Stomach smooth muscle (tissue), 2 donors: ENCODE results near the gene CLEC3A.

Experiments
- H3K27ac ChIP-seq: one replicate; pipeline ENCODE4 v1.7.0; 2013; ENCODE audit warnings: mild to moderate bottlenecking, low read length, inconsistent platforms
- H3K27me3 ChIP-seq, 2 donors: one replicate each; pipeline ENCODE4 v1.7.0; 2013; ENCODE audit warnings: low read length in 2 of 2; ENCODE audit not compliant: insufficient read depth in 2 of 2, control insufficient read depth in 1 of 2
- H3K36me3 ChIP-seq, 2 donors: one replicate each; pipeline ENCODE4 v1.7.0; 2013; ENCODE audit warnings: low read length in 2 of 2; ENCODE audit not compliant: control insufficient read depth in 2 of 2, insufficient read depth in 2 of 2
- H3K4me1 ChIP-seq: one replicate; pipeline ENCODE4 v1.7.0; 2013; ENCODE audit warnings: low read length; ENCODE audit not compliant: control insufficient read depth, insufficient read depth
- H3K4me3 ChIP-seq, 2 donors: one replicate each; pipeline ENCODE4 v1.7.0; 2013; ENCODE audit warnings: low read length in 2 of 2
- H3K9ac ChIP-seq, 2 donors: one replicate each; pipeline ENCODE4 v1.7.0; 2013; ENCODE audit warnings: low read length in 2 of 2, mild to moderate bottlenecking in 1 of 2
- H3K9me3 ChIP-seq, 2 donors: one replicate each; pipeline ENCODE4 v1.7.0; 2013; ENCODE audit warnings: low read length in 2 of 2; ENCODE audit not compliant: control insufficient read depth in 2 of 2
- donor health status: healthy.
- donor health status: Pancreatic carcinoma.

CLEC3A gene

DNA sequence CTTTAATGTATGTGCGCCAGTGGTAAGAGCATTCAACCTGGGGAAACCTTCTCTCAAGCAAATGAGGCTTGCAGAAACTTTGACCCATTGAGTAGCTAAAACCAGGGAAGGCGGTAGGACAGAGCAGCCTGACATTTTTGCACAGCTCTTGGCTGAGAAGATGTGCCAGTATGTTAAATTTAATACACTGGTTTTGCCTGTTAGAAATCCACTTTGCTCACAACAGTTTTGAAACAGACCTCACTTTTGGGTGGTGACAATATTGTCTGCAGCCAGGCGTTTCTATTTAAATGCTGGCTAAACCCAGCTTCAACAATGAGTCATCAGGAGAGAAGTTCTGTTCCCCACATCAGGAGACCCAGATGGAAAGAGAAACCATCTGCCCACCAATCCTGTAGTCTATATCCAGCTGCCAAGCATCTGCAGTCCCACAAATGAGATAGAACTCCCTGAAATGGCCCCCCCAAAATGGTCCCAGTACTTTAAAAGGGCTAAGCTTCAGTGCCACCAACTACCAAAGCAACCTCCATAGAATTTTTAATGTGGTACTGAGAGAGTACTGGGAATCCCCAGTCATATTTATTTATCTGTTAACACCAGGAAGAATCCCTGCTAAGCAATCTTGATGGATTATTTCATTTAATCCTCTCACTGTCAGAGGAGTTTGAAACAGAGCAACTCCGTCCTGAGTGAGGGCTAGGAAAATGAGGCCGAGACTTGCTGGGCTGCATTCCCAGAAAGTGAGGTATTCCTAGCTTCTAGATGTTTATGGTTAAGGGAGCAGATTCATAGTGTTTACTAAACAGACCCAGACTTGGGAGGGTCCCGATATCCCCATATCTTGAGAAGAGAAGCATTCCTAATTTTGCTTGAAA lies 29.0 kb upstream of the CLEC3A start:
- Histone ChIP-seq H3K27me3 (no peaks in the 10 kb centered on the region), H3K4me3 (peak overlapping the region; percentile 23 to 49), H3K27ac (peak overlapping the region; percentile 49), H3K4me1 (peaks cover 15% of the 10 kb centered on the region), H3K36me3 (no peaks in the 10 kb centered on the region), H3K9ac (no peak overlapping the region), H3K9me3 (no peaks in the 10 kb centered on the region)

DNA sequence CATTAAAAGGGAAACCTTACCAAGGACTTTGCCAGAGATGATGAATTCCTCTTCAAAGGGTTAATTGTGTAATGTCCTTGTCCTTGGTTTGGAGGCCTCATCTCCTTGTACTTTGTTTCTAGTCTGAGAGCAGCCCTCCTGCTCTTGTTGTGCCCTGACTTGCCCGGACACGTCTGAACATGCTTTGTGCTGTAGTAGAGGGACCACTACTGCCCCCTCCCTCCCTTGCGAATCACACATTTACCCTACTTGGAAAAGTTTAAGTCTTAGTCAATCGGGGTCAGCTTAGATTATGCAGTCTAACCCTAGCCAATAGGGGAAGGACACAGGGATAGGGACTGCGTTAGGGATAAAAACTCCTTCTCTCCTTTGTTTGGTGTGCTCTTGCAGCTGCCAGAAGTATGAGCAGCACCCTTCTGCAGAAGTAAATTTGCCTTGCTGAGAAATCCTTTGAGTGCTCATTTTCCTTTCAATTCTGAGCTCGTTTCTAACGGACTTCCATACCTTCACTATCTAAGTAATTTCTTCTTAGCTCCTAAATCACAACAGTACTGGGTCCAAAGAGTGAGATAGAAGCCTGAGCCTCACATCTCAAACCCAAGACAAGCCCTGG lies 26.4 kb upstream of the CLEC3A start:
- Histone ChIP-seq H3K27ac (no peak overlapping the region), H3K27me3 (no peaks in the 10 kb centered on the region)

DNA sequence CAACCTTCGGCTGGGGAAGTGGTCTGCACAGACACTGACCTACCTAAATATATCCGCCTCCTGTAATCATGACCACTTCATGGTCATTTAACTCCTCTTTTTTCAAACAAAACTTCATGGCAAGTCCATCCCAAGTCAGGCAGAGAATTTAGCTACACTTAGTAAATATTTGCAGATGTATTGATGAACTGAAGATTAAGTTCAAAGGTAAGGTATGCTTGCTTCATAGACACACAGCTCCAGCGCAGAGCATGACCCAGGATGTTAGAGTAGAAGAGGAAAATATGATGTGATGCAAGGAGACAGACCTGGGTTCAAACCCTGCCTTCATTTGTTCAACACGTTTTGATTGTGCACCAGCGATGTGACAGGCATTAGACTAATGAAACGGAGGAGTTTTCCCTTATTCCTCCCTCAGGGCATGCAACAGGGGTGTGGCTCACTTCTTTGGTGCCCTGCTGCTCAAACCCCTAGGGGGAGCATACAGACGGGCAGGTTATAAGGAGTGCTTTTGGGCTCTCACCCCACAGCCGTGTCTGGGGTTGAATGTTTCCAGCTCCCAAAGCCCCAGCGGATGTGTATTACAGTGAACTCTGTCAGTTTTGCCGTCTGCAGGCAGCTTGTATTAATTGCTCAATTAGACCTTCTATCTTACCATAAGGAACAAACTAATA lies 23.9 kb upstream of the CLEC3A start:
- no peak overlapping the region for H3K27ac ChIP-seq
- H3K27me3 ChIP-seq: no peaks in the 10 kb centered on the region
- peaks cover 5% of the 10 kb centered on the region for H3K4me1 ChIP-seq
- no peaks in the 10 kb centered on the region for H3K9me3 ChIP-seq
- no peaks in the 10 kb centered on the region for H3K36me3 ChIP-seq
- no peak overlapping the region for H3K9ac ChIP-seq
- H3K4me3 ChIP-seq: no peak overlapping the region

More for the DNA sequence above, 26.4 kb upstream of the CLEC3A start:
- Histone ChIP-seq H3K9me3 (no peaks in the 10 kb centered on the region), H3K4me3 (no peak overlapping the region), H3K9ac (no peak overlapping the region), H3K4me1 (peaks cover 15% of the 10 kb centered on the region), H3K36me3 (no peaks in the 10 kb centered on the region)

DNA sequence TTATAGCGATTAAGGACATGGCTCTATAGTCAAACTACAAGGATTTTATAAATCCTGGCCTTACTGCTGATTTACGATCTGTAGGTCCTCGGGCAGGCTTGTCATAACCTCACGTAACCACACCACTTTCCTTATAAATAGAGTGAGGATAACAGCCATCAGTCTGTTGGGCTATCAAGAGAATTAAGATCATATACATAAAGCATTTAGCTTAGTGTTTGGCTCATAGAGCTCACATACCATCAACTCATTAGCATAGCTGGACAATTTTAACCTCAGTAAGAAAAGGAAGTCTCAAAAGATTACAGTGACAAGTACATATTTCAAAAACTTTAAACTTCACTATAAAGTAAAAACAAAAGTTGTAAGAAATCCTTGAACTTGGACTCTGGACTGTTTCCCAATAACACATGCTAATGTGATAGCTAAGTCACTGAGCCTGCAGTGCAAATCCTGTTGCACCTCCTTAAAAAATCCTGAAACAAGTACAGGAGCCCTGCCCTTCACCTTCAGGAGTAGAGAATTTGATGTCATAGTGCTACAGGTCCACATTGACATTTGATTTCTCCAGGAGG lies 20.8 kb upstream of the CLEC3A start:
- Histone ChIP-seq H3K27ac (no peak overlapping the region), H3K4me3 (no peak overlapping the region), H3K27me3 (no peaks in the 10 kb centered on the region), H3K36me3 (no peaks in the 10 kb centered on the region), H3K4me1 (no peaks in the 10 kb centered on the region), H3K9ac (no peak overlapping the region), H3K9me3 (no peaks in the 10 kb centered on the region)

DNA sequence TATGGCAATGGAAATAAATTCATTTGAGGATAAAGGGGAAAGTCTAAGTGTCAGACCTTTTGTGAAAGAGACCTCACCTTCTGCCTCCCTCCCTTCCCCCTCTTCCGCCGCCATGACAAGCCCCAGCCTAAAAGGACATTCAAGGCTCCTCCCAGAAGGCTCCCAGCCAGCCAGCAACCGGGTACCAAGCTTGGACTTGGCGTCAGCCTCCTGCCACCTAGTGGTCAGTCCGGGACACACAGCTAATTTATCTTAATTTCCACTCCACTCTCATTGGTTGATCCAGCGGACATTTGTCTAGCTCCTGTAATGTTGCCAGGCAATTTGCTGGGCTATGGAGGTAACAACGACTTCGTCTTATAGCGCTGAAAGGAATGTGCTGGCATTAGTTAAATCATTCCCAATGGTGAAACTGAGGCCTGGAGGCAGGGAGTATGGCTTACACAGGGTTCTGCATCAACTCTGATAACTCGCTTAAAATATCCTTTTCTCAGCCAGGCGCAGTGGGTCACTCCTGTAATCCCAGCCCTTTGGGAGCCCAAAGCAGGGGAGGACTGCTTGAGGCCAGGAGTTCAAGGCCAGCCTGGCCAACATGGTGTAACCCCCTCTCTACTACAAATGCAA lies 19.3 kb upstream of the CLEC3A start:
- no peaks in the 10 kb centered on the region for H3K4me1 ChIP-seq
- H3K9ac ChIP-seq: no peak overlapping the region
- peak overlapping the region in 1 of 2 donors; percentile 29 for H3K4me3 ChIP-seq
- H3K27ac ChIP-seq: no peak overlapping the region
- H3K36me3 ChIP-seq: no peaks in the 10 kb centered on the region
- no peaks in the 10 kb centered on the region for H3K27me3 ChIP-seq
- H3K9me3 ChIP-seq: no peaks in the 10 kb centered on the region

DNA sequence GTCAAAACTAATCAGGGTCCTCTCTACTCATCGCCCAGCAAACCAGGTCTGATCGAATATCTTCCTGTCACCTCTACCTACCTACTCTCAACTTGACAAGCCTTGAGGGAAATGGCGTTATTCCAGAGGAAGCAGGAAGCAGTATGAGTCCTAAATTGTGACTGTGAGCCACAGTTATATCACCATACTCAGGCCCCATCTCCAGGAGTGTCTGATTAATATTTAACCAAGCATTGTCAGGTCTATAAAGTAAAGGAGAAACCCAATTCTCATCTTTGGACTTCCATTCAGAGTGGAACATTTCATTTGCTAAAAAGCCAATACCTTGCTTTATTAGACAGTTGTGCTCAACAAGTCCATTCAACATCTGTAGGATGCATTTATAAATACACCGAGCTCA lies 17.8 kb upstream of the CLEC3A start:
- no peaks in the 10 kb centered on the region for H3K4me1 ChIP-seq
- no peak overlapping the region for H3K9ac ChIP-seq
- H3K4me3 ChIP-seq: no peak overlapping the region
- no peaks in the 10 kb centered on the region for H3K9me3 ChIP-seq
- H3K27me3 ChIP-seq: no peaks in the 10 kb centered on the region
- no peaks in the 10 kb centered on the region for H3K36me3 ChIP-seq
- no peak overlapping the region for H3K27ac ChIP-seq

DNA sequence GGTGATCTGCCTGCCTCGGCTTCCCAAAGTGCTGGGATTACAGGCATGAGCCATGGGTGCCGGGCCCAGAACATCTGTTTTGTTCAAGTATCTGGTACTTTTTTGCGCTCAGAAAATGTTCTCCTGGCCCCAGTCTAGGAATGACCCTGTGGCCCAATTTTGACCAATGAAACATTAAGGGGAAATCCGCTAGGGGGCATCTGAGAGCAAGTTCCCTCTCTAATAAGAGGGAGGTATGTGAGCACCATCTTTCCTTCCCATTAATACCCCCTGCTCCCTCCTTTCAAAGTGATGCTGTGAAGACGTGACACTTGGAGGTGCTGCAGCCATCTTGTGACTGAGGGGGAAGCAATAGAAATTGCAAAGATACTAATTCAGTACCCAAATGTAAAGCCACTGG lies 16.5 kb upstream of the CLEC3A start:
- Histone ChIP-seq H3K27me3 (no peaks in the 10 kb centered on the region), H3K4me1 (no peaks in the 10 kb centered on the region), H3K9ac (no peak overlapping the region), H3K4me3 (no peak overlapping the region), H3K36me3 (no peaks in the 10 kb centered on the region), H3K27ac (no peak overlapping the region), H3K9me3 (no peaks in the 10 kb centered on the region)

DNA sequence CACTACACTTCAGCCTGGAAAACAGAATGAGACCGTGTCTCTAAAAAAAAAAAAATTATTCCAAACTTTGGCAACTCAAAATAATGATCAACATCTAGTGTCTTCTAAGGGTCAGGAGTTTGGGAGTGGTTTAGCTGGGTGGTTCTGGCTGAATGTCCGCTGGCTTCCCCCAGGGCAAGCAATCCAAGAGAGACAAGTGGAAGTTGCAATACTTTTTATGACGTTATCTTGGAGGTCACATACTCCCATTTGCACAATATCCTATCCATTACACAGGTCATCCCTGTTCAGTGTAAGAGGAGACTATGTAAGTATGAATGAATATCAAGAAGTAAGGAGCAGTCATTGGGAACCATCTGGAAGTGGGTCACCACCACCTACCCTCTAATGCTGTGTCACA lies 15.2 kb upstream of the CLEC3A start:
- H3K36me3 ChIP-seq: no peaks in the 10 kb centered on the region
- no peak overlapping the region for H3K27ac ChIP-seq
- no peak overlapping the region for H3K4me3 ChIP-seq

DNA sequence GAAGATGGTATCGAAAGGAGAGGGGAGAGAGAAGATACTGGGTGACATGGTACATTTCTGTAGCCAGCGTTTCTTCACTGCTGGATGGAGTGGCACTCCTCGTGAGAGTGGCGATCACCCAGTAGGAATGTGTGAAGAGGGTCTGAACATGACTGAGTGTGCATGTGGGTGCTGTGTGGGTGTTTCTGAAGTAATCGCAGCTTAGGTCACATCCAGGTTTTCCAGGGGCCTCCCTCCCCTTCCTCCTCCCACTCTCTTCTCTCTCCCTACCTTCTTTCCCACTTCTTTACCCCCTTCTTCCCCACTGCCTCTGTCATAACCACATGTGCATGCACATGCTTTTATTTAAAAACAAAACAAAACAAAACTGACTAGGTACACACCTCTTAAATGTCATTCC lies 1.8 kb downstream of the CLEC3A start:
- Histone ChIP-seq H3K9ac (no peak overlapping the region), H3K4me3 (no peak overlapping the region), H3K27ac (no peak overlapping the region), H3K4me1 (no peaks in the 10 kb centered on the region), H3K36me3 (no peaks in the 10 kb centered on the region), H3K27me3 (no peaks in the 10 kb centered on the region), H3K9me3 (no peaks in the 10 kb centered on the region)

More for the DNA sequence above, 15.2 kb upstream of the CLEC3A start:
- Histone ChIP-seq H3K9ac (no peak overlapping the region), H3K9me3 (no peaks in the 10 kb centered on the region), H3K27me3 (peaks cover 0 to 4% of the 10 kb centered on the region in 2 donors), H3K4me1 (no peaks in the 10 kb centered on the region)

DNA sequence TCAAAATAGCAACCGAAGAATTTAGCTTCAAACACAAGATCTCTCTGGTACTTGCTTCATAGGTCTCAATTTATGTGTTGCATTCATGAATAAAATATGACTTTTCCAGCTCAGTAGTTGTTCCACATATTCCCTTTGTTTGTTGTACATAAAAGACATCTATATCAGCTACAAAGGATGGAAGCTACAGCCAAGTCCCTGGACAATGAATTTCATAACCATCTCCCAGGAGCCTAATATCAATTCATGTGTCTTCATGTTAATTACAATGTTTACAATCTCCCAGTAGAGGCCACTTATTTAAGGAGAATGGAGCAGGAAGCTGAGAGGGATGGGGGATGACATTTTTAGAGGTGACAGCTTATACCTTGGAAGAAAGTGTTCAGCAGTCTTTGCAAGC lies 3.3 kb downstream of the CLEC3A start:
- Histone ChIP-seq H3K36me3 (no peaks in the 10 kb centered on the region), H3K27ac (no peak overlapping the region), H3K9me3 (no peaks in the 10 kb centered on the region), H3K9ac (no peak overlapping the region), H3K4me3 (no peak overlapping the region), H3K27me3 (no peaks in the 10 kb centered on the region), H3K4me1 (no peaks in the 10 kb centered on the region)
